Central memory CD4-positive, alpha-beta T cell (primary cell): ENCODE measurements around the gene ASMT.
"Not testable (repeated sequence)": the region's sequence is repeated elsewhere in the genome, so short reads cannot be mapped to it uniquely, and the experiment has no call there.

Experiments
- DNase-seq: peaks from one replicate; pipeline ENCODE4 v3.0.0; 2022
- total RNA-seq, 3 experiments: gene quantifications; one replicate each; lab custom pipeline; 2026; lab: John Stamatoyannopoulos, UW

Gene ASMT
- total RNA-seq: 0 to 0.39 (median 0) reads per million in 3 experiments

GRCh38 chrX:1614927-1615326, at the start of gene ASMT:
TSS of gene ASMT (plus strand) at chrX:1615059. CDS start at chrX:1615200, 141 bp downstream.
- DNase-seq: no peak

DNA sequence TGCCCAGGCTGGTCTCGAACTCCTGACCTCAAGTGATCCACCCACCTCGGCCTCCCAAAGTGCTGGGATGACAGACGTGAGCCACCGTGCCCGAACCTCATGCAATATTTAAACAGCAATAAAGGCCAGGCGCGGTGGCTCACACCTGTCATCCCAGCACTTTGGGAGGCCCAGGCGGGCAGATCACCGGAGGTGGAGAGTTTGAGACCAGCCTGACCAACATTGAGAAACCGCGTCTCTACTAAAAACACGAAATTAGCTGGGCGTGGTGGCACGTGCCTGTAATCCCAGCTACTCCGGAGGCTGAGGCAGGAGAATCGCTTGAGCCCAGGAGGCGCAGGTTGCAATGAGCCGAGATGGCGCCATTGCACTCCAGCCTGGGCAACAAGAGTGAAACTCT, 40.7 kb upstream of the ASMT start:
- not testable (repeated sequence) for DNase-seq

DNA sequence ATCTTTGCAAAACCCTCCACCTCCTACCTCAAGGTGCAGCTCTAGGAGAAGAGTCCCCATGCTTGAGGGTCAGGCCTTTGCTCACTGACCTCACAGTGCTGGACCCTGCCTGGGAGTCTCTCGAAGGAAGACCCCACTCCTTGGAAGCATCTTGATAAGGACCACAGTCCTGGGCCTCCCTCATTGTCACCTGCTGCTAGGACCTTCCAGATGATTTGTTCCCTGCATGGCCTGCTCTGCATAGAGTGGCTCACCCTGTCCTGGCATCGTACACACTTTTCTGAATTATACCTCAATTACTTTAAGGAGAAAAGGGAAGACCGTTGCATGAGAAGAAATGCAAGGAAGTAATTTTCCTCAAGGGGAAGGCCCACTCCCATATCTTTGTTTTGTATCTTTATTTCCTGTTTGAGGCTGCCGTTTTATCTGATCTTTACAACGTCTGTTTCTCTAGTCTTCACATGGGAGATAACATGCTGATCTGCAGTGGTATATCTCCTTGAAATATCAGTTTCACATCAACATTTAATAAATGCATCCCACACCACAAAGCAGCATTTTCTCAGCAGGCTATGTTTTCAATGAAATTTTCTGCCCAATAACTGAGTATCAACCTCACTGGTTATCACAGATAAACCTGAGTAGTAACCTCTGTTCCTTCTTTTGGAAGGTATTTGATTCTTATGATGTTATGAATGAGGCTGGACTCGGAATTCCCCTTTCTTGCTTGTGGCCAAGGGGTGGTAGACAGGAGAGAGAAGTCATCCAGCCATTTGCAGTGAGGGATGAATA, 38.5 kb upstream of the ASMT start:
- DNase-seq: peak; percentile 54

DNA sequence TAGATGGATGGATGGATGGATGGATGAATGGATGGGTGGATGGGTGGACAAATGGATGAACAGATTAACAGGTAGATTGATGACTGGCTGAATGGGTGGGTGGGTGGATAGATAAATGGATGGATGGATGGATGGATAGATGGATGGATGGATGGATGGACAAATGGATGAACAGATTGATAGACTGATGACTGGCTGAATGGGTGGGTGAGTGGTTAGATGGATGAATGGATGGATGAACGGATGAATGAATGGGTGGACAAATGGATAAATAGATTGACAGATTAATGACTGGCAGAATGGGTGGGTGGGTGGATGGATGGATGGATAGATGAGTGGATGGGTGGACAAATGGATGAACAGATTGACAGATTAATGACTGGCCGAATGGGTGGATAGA, 37.0 kb upstream of the ASMT start:
- DNase-seq: no peak

- DNase-seq: no peak
Measured at GRCh38 chrX:1578511-1579173, 36.2 kb upstream of the ASMT start.

GRCh38 chrX:1581132-1581531, 33.7 kb upstream of the ASMT start:
- peak; percentile 65 for DNase-seq

- DNase-seq: peak; percentile 36
Measured at GRCh38 chrX:1582686-1583437, 32.0 kb upstream of the ASMT start.

- no peak for DNase-seq
Measured at GRCh38 chrX:1584237-1585011, 30.4 kb upstream of the ASMT start.

DNA sequence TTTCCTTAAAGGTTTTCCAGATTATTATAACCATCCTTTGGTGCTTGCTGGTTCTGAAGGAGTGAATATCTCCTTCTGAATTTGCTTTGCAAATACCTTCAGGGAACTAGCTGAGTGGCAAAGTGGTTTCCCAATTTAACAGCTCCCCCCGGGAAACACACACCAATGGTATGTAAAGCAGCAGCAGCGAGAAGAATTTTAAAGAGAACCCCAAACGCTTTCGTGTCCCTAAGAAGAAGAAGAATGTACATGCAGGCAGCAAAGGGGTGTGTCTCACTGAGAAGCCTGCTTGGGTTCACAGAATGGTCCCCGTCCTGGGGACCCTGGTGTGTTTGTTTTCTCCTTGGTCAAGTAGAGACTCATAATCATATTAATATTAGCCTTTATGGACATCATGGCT, 27.7 kb upstream of the ASMT start:
- no peak for DNase-seq

GRCh38 chrX:1589356-1590130, 25.3 kb upstream of the ASMT start:
- no peak for DNase-seq

GRCh38 chrX:1591102-1591862, 23.6 kb upstream of the ASMT start, which contains the start of gene AKAP17A:
TSS of gene AKAP17A (plus strand) at chrX:1591604. CDS start at chrX:1593463, 1,859 bp downstream.
- DNase-seq: peak; percentile 97

GRCh38 chrX:1591863-1592469, 22.9 kb upstream of the ASMT start:
- no peak for DNase-seq

DNA sequence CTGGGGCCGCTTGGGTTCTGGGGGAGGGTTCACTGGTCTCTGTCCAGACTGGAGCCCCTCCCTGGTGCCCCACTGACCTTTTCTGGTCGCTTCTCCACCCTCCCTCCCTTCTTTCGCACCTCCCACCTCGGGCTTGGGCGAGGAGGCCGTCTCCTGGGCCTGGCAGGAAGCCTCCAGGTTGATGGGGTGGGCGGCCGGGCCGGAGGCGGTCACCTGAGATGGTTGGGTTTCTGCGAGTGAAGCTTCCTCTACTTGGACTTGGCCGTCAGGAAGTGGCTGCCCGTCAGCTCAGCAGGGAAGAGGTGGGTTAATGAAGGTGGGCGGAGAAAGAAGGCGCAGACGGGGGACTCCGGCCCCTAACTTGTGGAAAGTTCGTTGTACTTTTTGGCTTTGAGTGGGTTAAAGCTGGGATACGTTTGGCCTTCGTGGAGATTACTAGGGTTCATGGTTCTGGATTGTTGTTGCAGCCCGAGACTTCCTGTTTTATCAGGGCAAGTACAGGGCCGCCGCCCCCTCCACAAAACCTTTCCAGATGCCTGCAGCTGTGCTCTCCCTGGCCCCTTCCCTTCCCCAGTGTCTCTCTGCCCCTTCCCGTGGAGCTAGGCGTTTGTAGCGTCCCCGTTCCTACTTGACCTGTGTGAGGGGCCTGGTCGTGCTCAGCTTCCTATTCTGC, 22.3 kb upstream of the ASMT start:
- no peak for DNase-seq

DNA sequence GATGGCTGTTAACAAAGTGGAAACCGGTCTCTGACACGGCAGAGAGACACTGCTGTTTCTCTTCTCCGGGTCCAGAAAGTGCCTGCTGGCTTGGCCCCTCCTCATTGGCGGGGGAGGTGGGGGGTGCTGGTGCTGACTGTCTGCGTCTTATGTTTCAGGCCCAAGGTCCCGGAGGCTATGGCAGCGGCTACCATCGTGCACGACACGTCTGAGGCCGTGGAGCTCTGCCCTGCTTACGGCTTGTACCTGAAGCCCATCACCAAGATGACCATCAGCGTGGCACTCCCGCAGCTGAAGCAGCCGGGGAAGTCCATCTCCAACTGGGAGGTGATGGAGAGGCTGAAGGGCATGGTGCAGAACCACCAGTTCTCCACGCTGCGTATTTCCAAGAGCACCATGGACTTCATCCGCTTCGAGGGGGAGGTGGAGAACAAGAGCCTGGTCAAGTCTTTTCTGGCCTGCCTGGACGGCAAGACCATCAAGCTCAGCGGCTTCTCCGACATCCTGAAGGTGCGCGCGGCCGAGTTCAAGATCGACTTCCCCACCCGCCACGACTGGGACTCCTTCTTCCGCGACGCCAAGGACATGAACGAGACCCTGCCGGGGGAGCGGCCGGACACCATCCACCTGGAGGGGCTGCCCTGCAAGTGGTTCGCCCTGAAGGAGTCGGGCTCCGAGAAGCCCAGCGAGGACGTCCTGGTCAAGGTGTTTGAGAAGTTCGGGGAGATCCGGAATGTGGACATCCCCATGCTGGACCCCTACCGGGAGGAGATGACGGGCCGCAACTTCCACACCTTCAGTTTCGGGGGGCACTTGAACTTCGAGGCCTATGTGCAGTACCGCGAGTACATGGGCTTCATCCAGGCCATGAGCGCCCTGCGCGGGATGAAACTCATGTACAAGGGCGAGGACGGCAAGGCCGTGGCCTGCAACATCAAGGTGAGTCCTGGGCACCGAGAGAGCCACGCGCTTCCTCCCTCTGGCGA, 21.3 kb upstream of the ASMT start:
- DNase-seq: no peak

GRCh38 chrX:1595711-1596060, 19.2 kb upstream of the ASMT start:
- no peak for DNase-seq

DNA sequence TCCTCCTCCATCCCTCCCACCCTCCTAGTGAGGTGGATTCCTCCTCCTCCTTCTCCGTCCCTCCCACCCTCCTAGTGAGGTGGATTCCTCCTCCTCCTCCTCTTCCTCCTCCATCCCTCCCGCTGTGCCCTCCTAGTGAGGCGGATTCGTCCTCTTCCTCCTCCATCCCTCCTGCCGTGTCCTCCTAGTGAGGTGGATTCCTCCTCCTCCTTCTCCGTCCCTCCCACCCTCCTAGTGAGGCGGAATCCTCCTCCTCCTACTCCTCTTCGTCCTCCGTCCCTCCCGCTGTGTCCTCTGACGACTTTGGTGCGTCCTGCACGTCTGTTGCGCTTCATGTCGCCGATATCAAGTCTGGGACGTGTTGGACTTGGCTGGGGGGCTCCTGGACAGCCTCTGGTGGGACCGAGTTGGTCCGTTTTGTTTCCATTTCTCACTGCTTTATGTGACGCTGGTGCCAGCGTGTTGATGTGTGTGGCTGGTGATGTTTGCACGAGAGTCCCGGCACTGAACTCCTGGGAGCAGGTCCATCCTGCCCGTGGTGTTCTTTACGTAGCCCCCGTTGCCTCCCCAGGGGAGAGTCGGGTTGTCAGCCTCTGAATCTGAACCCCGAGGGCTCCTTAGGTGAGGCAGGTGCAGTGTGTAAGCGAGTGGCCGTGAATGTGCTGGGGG, 18.0 kb upstream of the ASMT start:
- DNase-seq: no peak

- no peak for DNase-seq
Measured at GRCh38 chrX:1597345-1598020, 17.4 kb upstream of the ASMT start.
